Measurements from ENCODE around the gene PICK1. TPM values are rescaled to one million over a fixed set of nuclear protein-coding genes. Genes with fewer than 3 reads are reported as not detected.

The PICK1 gene
- total and polyA plus RNA-seq, 2 donors (not counting 1 experiment from before 2014, with no cell fraction given) = 7.8 to 11.1 TPM

- DNase-seq (ENCODE audit: low read depth in 2 of 2) = no peak
- TF ChIP-seq CTCF (conservative IDR thresholded peaks at IDR 0.05 in 1 of 2, IDR thresholded peaks at IDR 0.05 in 1 of 2; ENCODE audit: low read depth in 1 of 2, low read length in 2 of 2) = no peak
- no peak for TF ChIP-seq EZH2 (IDR thresholded peaks at IDR 0.05; ENCODE audit: low read length, missing control alignments)
- Histone ChIP-seq H2AFZ (ENCODE audit: low read length) (no peak overlapping the region), H3K4me3 (replicated peaks in 1 of 4; ENCODE audit: control extremely low read depth in 1 of 4, insufficient read depth in 1 of 4, low read depth in 3 of 4, low read length in 4 of 4) (no peak overlapping the region), H3K9ac (ENCODE audit: insufficient read depth, low read length) (no peak overlapping the region), H3K4me2 (ENCODE audit: extremely low read depth, insufficient read depth, low read length) (no peak overlapping the region), H3K36me3 (ENCODE audit: control insufficient read depth, insufficient read depth, low read length) (no peaks in the 10 kb centered on the region), H3K27me3 (ENCODE audit: control insufficient read depth, insufficient read depth, low read length) (peaks cover 8% of the 10 kb centered on the region), H4K20me1 (ENCODE audit: control insufficient read depth, extremely low read depth, insufficient read depth, low read length) (no peaks in the 10 kb centered on the region), H3K9me3 (ENCODE audit: control insufficient read depth, insufficient read depth, low read depth, low read length) (no peaks in the 10 kb centered on the region), H3K27ac (ENCODE audit: insufficient read depth, low read length) (no peak overlapping the region), H3K79me2 (ENCODE audit: control insufficient read depth, insufficient read depth, low read length) (no peaks in the 10 kb centered on the region), H3K4me1 (ENCODE audit: control insufficient read depth, extremely low read depth, insufficient read depth, low read length) (no peaks in the 10 kb centered on the region)
Measured at GRCh38 chr22:38080474-38080849, 23.3 kb downstream of the PICK1 start.

- peak; percentile 48 for TF ChIP-seq EZH2 (IDR thresholded peaks at IDR 0.05; ENCODE audit: low read length, missing control alignments)
- no peak for TF ChIP-seq CTCF (conservative IDR thresholded peaks at IDR 0.05 in 1 of 2, IDR thresholded peaks at IDR 0.05 in 1 of 2; ENCODE audit: low read depth in 1 of 2, low read length in 2 of 2)
- no peak overlapping the region for H3K27ac ChIP-seq (ENCODE audit: insufficient read depth, low read length)
- no peaks in the 10 kb centered on the region for H3K9me3 ChIP-seq (ENCODE audit: control insufficient read depth, insufficient read depth, low read depth, low read length)
- no peak overlapping the region for H3K9ac ChIP-seq (ENCODE audit: insufficient read depth, low read length)
- H3K4me1 ChIP-seq (ENCODE audit: control insufficient read depth, extremely low read depth, insufficient read depth, low read length) = no peaks in the 10 kb centered on the region
- H3K36me3 ChIP-seq (ENCODE audit: control insufficient read depth, insufficient read depth, low read length) = no peaks in the 10 kb centered on the region
- H3K79me2 ChIP-seq (ENCODE audit: control insufficient read depth, insufficient read depth, low read length) = no peaks in the 10 kb centered on the region
- peaks cover 8% of the 10 kb centered on the region for H3K27me3 ChIP-seq (ENCODE audit: control insufficient read depth, insufficient read depth, low read length)
- H4K20me1 ChIP-seq (ENCODE audit: control insufficient read depth, extremely low read depth, insufficient read depth, low read length) = no peaks in the 10 kb centered on the region
- peak overlapping the region; percentile 51 for H3K4me2 ChIP-seq (ENCODE audit: extremely low read depth, insufficient read depth, low read length)
- peak overlapping the region in 1 of 4 experiments; percentile 23 for H3K4me3 ChIP-seq (replicated peaks in 1 of 4; ENCODE audit: control extremely low read depth in 1 of 4, insufficient read depth in 1 of 4, low read depth in 3 of 4, low read length in 4 of 4)
- DNase-seq (ENCODE audit: low read depth in 2 of 2) = peak; percentile 24 to 41
- H2AFZ ChIP-seq (ENCODE audit: low read length) = peak overlapping the region; percentile 85
Measured at GRCh38 chr22:38080850-38081635, 23.8 kb downstream of the PICK1 start.

- Histone ChIP-seq H4K20me1 (ENCODE audit: control insufficient read depth, extremely low read depth, insufficient read depth, low read length) (no peaks in the 10 kb centered on the region), H3K4me3 (replicated peaks in 1 of 4; ENCODE audit: control extremely low read depth in 1 of 4, insufficient read depth in 1 of 4, low read depth in 3 of 4, low read length in 4 of 4) (no peak overlapping the region), H3K9me3 (ENCODE audit: control insufficient read depth, insufficient read depth, low read depth, low read length) (no peaks in the 10 kb centered on the region), H2AFZ (ENCODE audit: low read length) (no peak overlapping the region), H3K27ac (ENCODE audit: insufficient read depth, low read length) (no peak overlapping the region), H3K4me2 (ENCODE audit: extremely low read depth, insufficient read depth, low read length) (peak overlapping the region; percentile 8), H3K27me3 (ENCODE audit: control insufficient read depth, insufficient read depth, low read length) (peaks cover 8% of the 10 kb centered on the region), H3K79me2 (ENCODE audit: control insufficient read depth, insufficient read depth, low read length) (no peaks in the 10 kb centered on the region), H3K4me1 (ENCODE audit: control insufficient read depth, extremely low read depth, insufficient read depth, low read length) (no peaks in the 10 kb centered on the region), H3K36me3 (ENCODE audit: control insufficient read depth, insufficient read depth, low read length) (no peaks in the 10 kb centered on the region), H3K9ac (ENCODE audit: insufficient read depth, low read length) (no peak overlapping the region)
- no peak for TF ChIP-seq CTCF (conservative IDR thresholded peaks at IDR 0.05 in 1 of 2, IDR thresholded peaks at IDR 0.05 in 1 of 2; ENCODE audit: low read depth in 1 of 2, low read length in 2 of 2)
- TF ChIP-seq EZH2 (IDR thresholded peaks at IDR 0.05; ENCODE audit: low read length, missing control alignments) = no peak
- no peak for DNase-seq (ENCODE audit: low read depth in 2 of 2)
Measured at GRCh38 chr22:38081636-38081940, 24.4 kb downstream of the PICK1 start.

Data from fibroblast of lung (primary cell).